K562 (cell line): Measurements from ENCODE around the gene RBMS3. TPM values are rescaled to one million over a fixed set of nuclear protein-coding genes. Genes with fewer than 3 reads are reported as not detected.

ENCODE experiments used
- ATAC-seq: fragments of 200-7000 bp; cut with Tn5 transposase; 3 replicates; pipeline ENCODE4 v1.9.1; 2020; ENCODE audit warnings: moderate library complexity
- BruUV-seq: library from RNA; stranded (reverse); fragments of 400-500 nt; replicated peaks from 2 replicates; lab custom pipeline; 2021; lab: Mats Ljungman, UMichigan
- CTCF ChIA-PET: fragments of 300-600 bp; formaldehyde crosslinking; extraction: SDS; loops from one replicate; lab custom pipeline; 2021; ENCODE audit warnings: low intra/inter-chr PET ratio; lab: Yijun Ruan, JAX
- POLR2A ChIA-PET: fragments of 300-600, 350-650 bp; sonication (Branson Sonifier 250); formaldehyde crosslinking; extraction: SDS; loops from one replicate; lab custom pipeline; 2021; ENCODE audit warnings: antibody characterized with exemption, inconsistent platforms; lab: Yijun Ruan, JAX
- DNase-seq, 4 experiments: peaks; one replicate each; pipeline versions ENCODE4 v3.0.0 to v3.0.0-alpha.2; 2011 to 2018; ENCODE audit warnings: low spot score in 3 of 4, mixed read lengths in 3 of 4; ENCODE audit errors: extremely low read depth in 1 of 4
- FAIRE-seq: peaks from 2 replicates; lab custom pipeline; 2011; peaks lifted over from hg19 to GRCh38; lab: Jason Lieb, UNC
- H2AFZ ChIP-seq: 2 replicates; pipeline ENCODE4 v1.6.0; 2011; ENCODE audit warnings: low read depth, low read length, control low read depth, inconsistent platforms
- H3K27ac ChIP-seq: fragments of 200-600 bp; 3 replicates; pipeline ENCODE4 v1.8.0; 2011; ENCODE audit warnings: low read depth, mild to moderate bottlenecking, control low read depth, inconsistent platforms, low read length, moderate library complexity, mixed read lengths; ENCODE audit errors: extremely low read depth
- H3K27me3 ChIP-seq, 2 experiments: fragments of 300-600 bp in 1 of 2; 2 replicates in 1 of 2; 3 replicates in 1 of 2; pipeline versions ENCODE4 v1.6.0 to v1.8.0; 2011; ENCODE audit warnings: inconsistent platforms in 2 of 2, low read length in 2 of 2, mild to moderate bottlenecking in 1 of 2, mixed read lengths in 1 of 2, moderate library complexity in 1 of 2; ENCODE audit not compliant: control insufficient read depth in 2 of 2, insufficient read depth in 2 of 2
- H3K36me3 ChIP-seq: fragments of 300-600 bp; 3 replicates; pipeline ENCODE4 v1.8.0; 2011; ENCODE audit warnings: mild to moderate bottlenecking, low read length, inconsistent platforms; ENCODE audit not compliant: control insufficient read depth, insufficient read depth
- H3K4me1 ChIP-seq, 2 experiments: fragments of 200-600 bp in 1 of 2; replicated peaks in 1 of 2; 2 replicates in 1 of 2; 3 replicates in 1 of 2; pipeline versions ENCODE4 v1.5.1 to v1.8.0; 2011; ENCODE audit warnings: inconsistent platforms in 2 of 2, low read length in 2 of 2, mild to moderate bottlenecking in 1 of 2, mixed read lengths in 1 of 2, moderate library complexity in 1 of 2; ENCODE audit not compliant: control insufficient read depth in 2 of 2, insufficient read depth in 2 of 2
- H3K4me2 ChIP-seq: 2 replicates; pipeline ENCODE4 v1.6.1; 2011; ENCODE audit warnings: low read length, control low read depth, inconsistent platforms, mixed read lengths; ENCODE audit not compliant: insufficient read depth
- H3K4me3 ChIP-seq: fragments of 200-600 bp; sonication (generic), shearing (Covaris generic); 2 replicates; pipeline ENCODE4 v1.5.1; 2016; ENCODE audit warnings: control low read depth, inconsistent platforms
- H3K79me2 ChIP-seq: fragments of 200-600 bp; 3 replicates; pipeline ENCODE4 v1.8.0; 2011; ENCODE audit warnings: low read length, inconsistent platforms; ENCODE audit not compliant: control insufficient read depth, insufficient read depth
- H3K9ac ChIP-seq, 2 experiments: 2 replicates each; pipeline versions ENCODE4 v1.6.0 to v1.6.1; 2011; ENCODE audit warnings: low read depth in 2 of 2, low read length in 2 of 2, control low read depth in 1 of 2, inconsistent platforms in 1 of 2, mild to moderate bottlenecking in 1 of 2, mixed read lengths in 1 of 2; ENCODE audit not compliant: insufficient read depth in 1 of 2
- H3K9me1 ChIP-seq: one replicate; pipeline ENCODE4 v1.6.0; 2011; ENCODE audit warnings: inconsistent platforms, mild to moderate bottlenecking, low read length, moderate library complexity; ENCODE audit not compliant: control insufficient read depth, insufficient read depth
- H3K9me3 ChIP-seq: replicated peaks from 2 replicates; pipeline ENCODE4 v1.5.1; 2011; ENCODE audit warnings: low read depth, low read length, inconsistent platforms; ENCODE audit not compliant: control insufficient read depth, insufficient read depth
- H4K20me1 ChIP-seq: replicated peaks from 2 replicates; pipeline ENCODE4 v1.6.1; 2011; ENCODE audit warnings: low read length, inconsistent platforms, mixed read lengths; ENCODE audit not compliant: control insufficient read depth, insufficient read depth
- CHD1 ChIP-seq: fragments of 200-600 bp; sonication (generic); IDR thresholded peaks from one replicate; pipeline ENCODE4 v1.6.1; 2012; ENCODE audit warnings: mild to moderate bottlenecking, moderate library complexity, low read length, inconsistent platforms
- HDAC3 ChIP-seq: fragments of 450-650 bp; IDR thresholded peaks from 2 replicates; pipeline ENCODE4 v1.6.1; 2018; ENCODE audit warnings: borderline replicate concordance, mild to moderate bottlenecking, moderate library complexity; ENCODE audit not compliant: partially characterized antibody
- HIVEP1 ChIP-seq: fragments of 250-450 bp; sonication (Bioruptor Pico); IDR thresholded peaks from 2 replicates; pipeline ENCODE4 v1.4.0; 2020; ENCODE audit warnings: mild to moderate bottlenecking
- MCM3 ChIP-seq: fragments of 450-650 bp; IDR thresholded peaks from 2 replicates; pipeline ENCODE4 v1.6.1; 2016
- MECOM ChIP-seq: fragments of 250-450 bp; sonication (Bioruptor Pico); IDR thresholded peaks from 2 replicates; pipeline ENCODE4 v1.8.0; 2022; ENCODE audit warnings: inconsistent platforms
- NR4A1 ChIP-seq, 2 experiments: fragments of 250-450 bp in 1 of 2; fragments of 450-650 bp in 1 of 2; sonication (Bioruptor Pico) in 1 of 2; IDR thresholded peaks; 2 replicates each; pipeline versions ENCODE4 v1.4.0 to v1.6.1; 2016 to 2020; ENCODE audit warnings: mild to moderate bottlenecking in 2 of 2, missing compliant biosample characterization in 1 of 2, missing genetic modification characterization in 1 of 2, moderate library complexity in 1 of 2
- PKNOX1 ChIP-seq: fragments of 450-650 bp; IDR thresholded peaks from 2 replicates; pipeline ENCODE4 v1.6.1; 2016
- RBFOX2 ChIP-seq: fragments of 200-400 bp; formaldehyde crosslinking; IDR thresholded peaks from 2 replicates; pipeline ENCODE4 v1.6.1; 2017; ENCODE audit warnings: low read depth, mild to moderate bottlenecking, low read length, moderate library complexity
- XRCC5 ChIP-seq: fragments of 200-400 bp; formaldehyde crosslinking; IDR thresholded peaks from 2 replicates; pipeline ENCODE4 v1.6.1; 2017; ENCODE audit warnings: low read depth, mild to moderate bottlenecking, low read length
- ZBTB1 ChIP-seq: sonication (generic); formaldehyde crosslinking; IDR thresholded peaks from 2 replicates; pipeline ENCODE4 v1.8.1; 2023; ENCODE audit warnings: missing genetic modification reagents, low read depth, mild to moderate bottlenecking, borderline replicate concordance
- WGBS: fragments of 100-300 bp; shearing (Covaris generic); methylation state at CpG from one replicate; pipeline ENCODE4 v1.1.6; 2016; ENCODE audit warnings: low coverage, mixed read lengths; ENCODE audit not compliant: insufficient coverage; ENCODE audit errors: missing lambda C conversion rate; 5-methylcytosine and 5-hydroxymethylcytosine counted together
- in situ Hi-C: fragments of 300-500 bp; cut with MboI; formaldehyde crosslinking; loops from 4 replicates; pipeline ENCODE4 v1.15.0; 2018; ENCODE audit warnings: inconsistent platforms, mixed read lengths
- intact Hi-C: fragments of 100-400 bp; cut with micrococcal nuclease; formaldehyde crosslinking; loops from 2 replicates; pipeline ENCODE4 v1.14.2; 2022
- polyA plus RNA-seq, 8 experiments: library from polyadenylated mRNA; depleted of rRNA in 4 of 8; stranded (reverse) in 5 of 8; unstranded in 3 of 8; fragments of >200 nt; fragmentation: Nextera tagmentation in 2 of 8; fragmentation: Illumina TruSeq in 1 of 8; extraction: Ambion mirVana in 2 of 8; extraction: Trizol in 1 of 8; gene quantifications; 2 replicates each; pipeline versions ENCODE4 v1.2.1 to v1.2.3, GENCODE V29; 2011 to 2014; ENCODE audit warnings: inconsistent platforms in 1 of 8, missing spikeins in 1 of 8
- total RNA-seq, 7 experiments: library from RNA; depleted of rRNA in 6 of 7; stranded (reverse); fragments of >200 nt in 6 of 7; fragmentation: Illumina TruSeq in 2 of 7; extraction: Trizol in 2 of 7; gene quantifications; 2 replicates each; pipeline versions ENCODE4 v1.2.1 to v1.2.3, GENCODE V29; 2011 to 2021; ENCODE audit warnings: low replicate concordance in 1 of 7
- TF ChIP-seq, protein P1 (sequence below): fragments of 250-450 bp; sonication (Bioruptor Pico); IDR thresholded peaks from 2 replicates; pipeline ENCODE4 v1.9.0; 2021; ENCODE audit warnings: mild to moderate bottlenecking
- TF ChIP-seq, protein P2 (sequence below): fragments of 450-650 bp; IDR thresholded peaks from 2 replicates; pipeline ENCODE4 v1.6.1; 2016; ENCODE audit warnings: low read depth
- TF ChIP-seq, protein P3 (sequence below): fragments of 450-650 bp; IDR thresholded peaks from 2 replicates; pipeline ENCODE4 v1.6.1; 2016; ENCODE audit warnings: low read depth, mild to moderate bottlenecking, moderate library complexity

The RBMS3 gene
- total and polyA plus RNA-seq, 9 of the 15 experiments (the other 6 are each of a cell fraction or from before 2014, with no cell fraction given) = 0.20 TPM; not detected in 8

- no peak overlapping the region for H3K4me3 ChIP-seq
- no peak overlapping the region for H3K27ac ChIP-seq
- WGBS = 0% methylated on average over 2 of the region's 2 CpGs
- in situ Hi-C loops = no loop called here
- H4K20me1 ChIP-seq = no peaks in the 10 kb centered on the region
- H3K9ac ChIP-seq = no peak overlapping the region
- peaks cover 2% of the 10 kb centered on the region for H3K9me3 ChIP-seq
- ChIA-PET POLR2A (no interaction called here), CTCF (no interaction called here)
- no peaks in the 10 kb centered on the region for H3K27me3 ChIP-seq
- no peaks in the 10 kb centered on the region for H3K79me2 ChIP-seq
- no peak overlapping the region for H3K4me2 ChIP-seq
- ATAC-seq (no peak), DNase-seq (no peak), FAIRE-seq (no peak)
- intact Hi-C loops = no loop called here
- no peaks in the 10 kb centered on the region for H3K4me1 ChIP-seq
- no peak overlapping the region for H2AFZ ChIP-seq
- BruUV-seq = no TSS peak
- H3K36me3 ChIP-seq = no peaks in the 10 kb centered on the region
- H3K9me1 ChIP-seq = no peaks in the 10 kb centered on the region
- no peak for TF ChIP-seq XRCC5
- no peak for TF ChIP-seq RBFOX2
- no peak for TF ChIP-seq PKNOX1
- no peak for TF ChIP-seq MCM3
- no peak for TF ChIP-seq HIVEP1 (CRISPR knock-in tag)
- TF ChIP-seq, protein P1, sequence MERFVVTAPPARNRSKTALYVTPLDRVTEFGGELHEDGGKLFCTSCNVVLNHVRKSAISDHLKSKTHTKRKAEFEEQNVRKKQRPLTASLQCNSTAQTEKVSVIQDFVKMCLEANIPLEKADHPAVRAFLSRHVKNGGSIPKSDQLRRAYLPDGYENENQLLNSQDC (CRISPR knock-in tag) = no peak
- TF ChIP-seq MECOM (CRISPR knock-in tag) = no peak
- no peak for TF ChIP-seq NR4A1 (CRISPR knock-in tag; IDR thresholded peaks at IDR 0.05)
- TF ChIP-seq NR4A1 (tag; IDR thresholded peaks at IDR 0.05) = no peak
- TF ChIP-seq, protein P2, sequence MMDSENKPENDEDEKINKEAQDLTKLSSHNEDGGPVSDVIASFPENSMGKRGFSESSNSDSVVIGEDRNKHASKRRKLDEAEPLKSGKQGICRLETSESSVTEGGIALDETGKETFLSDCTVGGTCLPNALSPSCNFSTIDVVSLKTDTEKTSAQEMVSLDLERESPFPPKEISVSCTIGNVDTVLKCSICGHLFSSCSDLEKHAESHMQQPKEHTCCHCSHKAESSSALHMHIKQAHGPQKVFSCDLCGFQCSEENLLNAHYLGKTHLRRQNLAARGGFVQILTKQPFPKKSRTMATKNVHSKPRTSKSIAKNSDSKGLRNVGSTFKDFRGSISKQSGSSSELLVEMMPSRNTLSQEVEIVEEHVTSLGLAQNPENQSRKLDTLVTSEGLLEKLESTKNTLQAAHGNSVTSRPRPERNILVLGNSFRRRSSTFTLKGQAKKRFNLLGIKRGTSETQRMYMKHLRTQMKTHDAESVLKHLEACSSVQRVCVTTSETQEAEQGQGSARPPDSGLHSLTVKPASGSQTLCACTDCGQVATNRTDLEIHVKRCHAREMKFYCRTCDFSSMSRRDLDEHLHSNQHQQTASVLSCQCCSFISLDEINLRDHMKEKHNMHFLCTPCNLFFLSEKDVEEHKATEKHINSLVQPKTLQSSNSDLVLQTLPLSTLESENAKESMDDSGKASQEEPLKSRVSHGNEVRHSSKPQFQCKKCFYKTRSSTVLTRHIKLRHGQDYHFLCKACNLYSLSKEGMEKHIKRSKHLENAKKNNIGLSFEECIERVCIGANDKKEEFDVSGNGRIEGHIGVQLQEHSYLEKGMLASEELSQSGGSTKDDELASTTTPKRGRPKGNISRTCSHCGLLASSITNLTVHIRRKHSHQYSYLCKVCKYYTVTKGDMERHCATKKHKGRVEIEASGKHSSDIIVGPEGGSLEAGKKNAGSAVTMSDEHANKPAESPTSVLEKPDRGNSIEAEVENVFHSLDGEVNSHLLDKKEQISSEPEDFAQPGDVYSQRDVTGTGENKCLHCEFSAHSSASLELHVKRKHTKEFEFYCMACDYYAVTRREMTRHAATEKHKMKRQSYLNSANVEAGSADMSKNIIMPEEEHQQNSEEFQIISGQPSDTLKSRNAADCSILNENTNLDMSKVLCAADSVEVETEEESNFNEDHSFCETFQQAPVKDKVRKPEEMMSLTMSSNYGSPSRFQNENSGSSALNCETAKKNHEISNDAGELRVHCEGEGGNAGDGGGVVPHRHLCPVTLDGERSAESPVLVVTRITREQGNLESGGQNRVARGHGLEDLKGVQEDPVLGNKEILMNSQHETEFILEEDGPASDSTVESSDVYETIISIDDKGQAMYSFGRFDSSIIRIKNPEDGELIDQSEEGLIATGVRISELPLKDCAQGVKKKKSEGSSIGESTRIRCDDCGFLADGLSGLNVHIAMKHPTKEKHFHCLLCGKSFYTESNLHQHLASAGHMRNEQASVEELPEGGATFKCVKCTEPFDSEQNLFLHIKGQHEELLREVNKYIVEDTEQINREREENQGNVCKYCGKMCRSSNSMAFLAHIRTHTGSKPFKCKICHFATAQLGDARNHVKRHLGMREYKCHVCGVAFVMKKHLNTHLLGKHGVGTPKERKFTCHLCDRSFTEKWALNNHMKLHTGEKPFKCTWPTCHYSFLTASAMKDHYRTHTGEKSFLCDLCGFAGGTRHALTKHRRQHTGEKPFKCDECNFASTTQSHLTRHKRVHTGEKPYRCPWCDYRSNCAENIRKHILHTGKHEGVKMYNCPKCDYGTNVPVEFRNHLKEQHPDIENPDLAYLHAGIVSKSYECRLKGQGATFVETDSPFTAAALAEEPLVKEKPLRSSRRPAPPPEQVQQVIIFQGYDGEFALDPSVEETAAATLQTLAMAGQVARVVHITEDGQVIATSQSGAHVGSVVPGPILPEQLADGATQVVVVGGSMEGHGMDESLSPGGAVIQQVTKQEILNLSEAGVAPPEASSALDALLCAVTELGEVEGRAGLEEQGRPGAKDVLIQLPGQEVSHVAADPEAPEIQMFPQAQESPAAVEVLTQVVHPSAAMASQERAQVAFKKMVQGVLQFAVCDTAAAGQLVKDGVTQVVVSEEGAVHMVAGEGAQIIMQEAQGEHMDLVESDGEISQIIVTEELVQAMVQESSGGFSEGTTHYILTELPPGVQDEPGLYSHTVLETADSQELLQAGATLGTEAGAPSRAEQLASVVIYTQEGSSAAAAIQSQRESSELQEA = no peak
- TF ChIP-seq, protein P3, sequence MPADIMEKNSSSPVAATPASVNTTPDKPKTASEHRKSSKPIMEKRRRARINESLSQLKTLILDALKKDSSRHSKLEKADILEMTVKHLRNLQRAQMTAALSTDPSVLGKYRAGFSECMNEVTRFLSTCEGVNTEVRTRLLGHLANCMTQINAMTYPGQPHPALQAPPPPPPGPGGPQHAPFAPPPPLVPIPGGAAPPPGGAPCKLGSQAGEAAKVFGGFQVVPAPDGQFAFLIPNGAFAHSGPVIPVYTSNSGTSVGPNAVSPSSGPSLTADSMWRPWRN = no peak
- no peak for TF ChIP-seq HDAC3
- no peak for TF ChIP-seq CHD1
- no peak for TF ChIP-seq ZBTB1 (CRISPR knock-in tag)
Measured at GRCh38 chr3:29268651-29269050, 12.2 kb upstream of the RBMS3 start.
